Common myeloid progenitor, CD34-positive (primary cell): Measurements from ENCODE around the gene CYTH3.

Experiments
- CTCF ChIA-PET: fragments of 350-600 bp; sonication (Branson Sonifier 250); formaldehyde crosslinking; loops from one replicate; lab custom pipeline; 2021; ENCODE audit warnings: antibody characterized with exemption; lab: Charles Lee
- POLR2A ChIA-PET: fragments of 350-600 bp; sonication (Branson Sonifier 250); formaldehyde crosslinking; loops from one replicate; lab custom pipeline; 2021; ENCODE audit warnings: antibody characterized with exemption; lab: Charles Lee
- DNase-seq, 3 donors: peaks; one replicate each; pipeline versions ENCODE4 v3.0.0 to v3.0.0-alpha.2; 2013
- H3K27ac ChIP-seq, 2 experiments: 1 replicate in 1 of 2; 2 replicates in 1 of 2; pipeline ENCODE4 v1.7.0; 2013; ENCODE audit warnings: inconsistent platforms in 2 of 2, low read length in 2 of 2, mild to moderate bottlenecking in 2 of 2, low read depth in 1 of 2, moderate library complexity in 1 of 2; ENCODE audit not compliant: severe bottlenecking in 2 of 2, insufficient read depth in 1 of 2, poor library complexity in 1 of 2
- H3K27me3 ChIP-seq, 5 experiments: replicated peaks in 2 of 5; 1 replicate in 3 of 5; 2 replicates in 2 of 5; pipeline versions ENCODE4 v1.6.1 to v1.7.0; 2013; ENCODE audit warnings: low read length in 4 of 5, mild to moderate bottlenecking in 2 of 5, moderate library complexity in 2 of 5, inconsistent platforms in 1 of 5; ENCODE audit not compliant: insufficient read depth in 5 of 5, control insufficient read depth in 4 of 5
- H3K36me3 ChIP-seq, 4 experiments: 1 replicate in 2 of 4; 2 replicates in 2 of 4; pipeline versions ENCODE4 v1.6.1 to v1.7.0; 2013; ENCODE audit warnings: low read length in 3 of 4, control low read depth in 1 of 4, mild to moderate bottlenecking in 1 of 4; ENCODE audit not compliant: control insufficient read depth in 4 of 4, insufficient read depth in 4 of 4
- H3K4me1 ChIP-seq, 4 experiments: 1 replicate in 3 of 4; 2 replicates in 1 of 4; pipeline versions ENCODE4 v1.6.1 to v1.7.1; 2013; ENCODE audit warnings: low read length in 3 of 4, mild to moderate bottlenecking in 3 of 4, control low read depth in 1 of 4, inconsistent platforms in 1 of 4, moderate library complexity in 1 of 4; ENCODE audit not compliant: control insufficient read depth in 4 of 4, insufficient read depth in 4 of 4; ENCODE audit errors: control extremely low read depth in 1 of 4
- H3K4me3 ChIP-seq, 7 experiments: 1 replicate in 4 of 7; 2 replicates in 3 of 7; pipeline versions ENCODE4 v1.5.1 to v1.7.0; 2013; ENCODE audit warnings: mild to moderate bottlenecking in 7 of 7, low read length in 6 of 7, moderate library complexity in 6 of 7, inconsistent platforms in 2 of 7, low read depth in 2 of 7, control low read depth in 1 of 7; ENCODE audit not compliant: insufficient read depth in 4 of 7, control insufficient read depth in 1 of 7; ENCODE audit errors: extremely low read depth in 1 of 7
- H3K9me3 ChIP-seq, 5 experiments: 1 replicate in 4 of 5; 2 replicates in 1 of 5; pipeline versions ENCODE4 v1.6.1 to v1.7.1; 2013; ENCODE audit warnings: low read length in 4 of 5, mild to moderate bottlenecking in 2 of 5, inconsistent platforms in 1 of 5, low read depth in 1 of 5, moderate library complexity in 1 of 5; ENCODE audit not compliant: control insufficient read depth in 4 of 5, insufficient read depth in 2 of 5; ENCODE audit errors: control extremely low read depth in 1 of 5
- WGBS: methylation state at CpG from one replicate; pipeline ENCODE4 v1.1.5; 2013; ENCODE audit not compliant: insufficient coverage; 5-methylcytosine and 5-hydroxymethylcytosine counted together

Gene CYTH3

DNA sequence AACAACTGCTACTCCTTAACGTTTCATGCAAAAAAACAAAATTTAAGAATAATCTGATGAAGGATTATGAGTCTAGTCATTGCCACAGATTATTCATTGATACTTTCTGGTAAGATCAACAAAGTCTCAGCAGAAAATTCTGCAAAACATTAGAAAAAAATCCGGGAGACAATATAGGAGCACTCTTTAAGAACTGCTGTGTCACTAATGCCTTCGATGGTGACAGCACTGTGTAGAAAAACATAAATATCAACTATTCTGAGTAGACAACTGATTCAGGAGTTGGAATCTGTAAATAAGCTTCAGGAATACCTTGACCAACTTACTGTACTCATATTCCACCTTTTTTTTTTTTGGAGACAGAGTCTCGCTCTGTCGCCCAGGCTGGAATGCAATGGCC, 69.0 kb downstream of the CYTH3 start:
- no peak overlapping the region for H3K27ac ChIP-seq
- H3K4me1 ChIP-seq: no peaks in the 10 kb centered on the region
- ChIA-PET CTCF (interaction anchor here (0.7 to 1.7 kb wide), 7 partner anchors 13 to 65 kb away, joined by 3 to 5 read pairs (median 3); no protein-coding TSS in a partner anchor), POLR2A (interaction anchor here (0.6 kb wide), 1 partner anchor 406 kb away, joined by 3 read pairs; no protein-coding TSS in a partner anchor)
- no peak for DNase-seq
- H3K27me3 ChIP-seq: no peaks in the 10 kb centered on the region
- no peaks in the 10 kb centered on the region for H3K36me3 ChIP-seq
- no CpG with 5 or more reads among the region's 5 CpGs for WGBS
- H3K4me3 ChIP-seq: no peak overlapping the region
- no peaks in the 10 kb centered on the region for H3K9me3 ChIP-seq

- no peak overlapping the region for H3K4me3 ChIP-seq
- ChIA-PET CTCF (interaction anchor here (0.7 kb wide), 1 partner anchor 53 kb away, joined by 3 read pairs; no protein-coding TSS in a partner anchor), POLR2A (no interaction called here)
- H3K27me3 ChIP-seq: no peaks in the 10 kb centered on the region
- no peak for DNase-seq
- H3K9me3 ChIP-seq: no peaks in the 10 kb centered on the region
- H3K27ac ChIP-seq: no peak overlapping the region
- no peaks in the 10 kb centered on the region for H3K4me1 ChIP-seq
- 97% methylated on average over 9 of the region's 10 CpGs for WGBS
- no peaks in the 10 kb centered on the region for H3K36me3 ChIP-seq
Observed at GRCh38 chr7:6202117-6202516, 70.3 kb downstream of the CYTH3 start.

DNA sequence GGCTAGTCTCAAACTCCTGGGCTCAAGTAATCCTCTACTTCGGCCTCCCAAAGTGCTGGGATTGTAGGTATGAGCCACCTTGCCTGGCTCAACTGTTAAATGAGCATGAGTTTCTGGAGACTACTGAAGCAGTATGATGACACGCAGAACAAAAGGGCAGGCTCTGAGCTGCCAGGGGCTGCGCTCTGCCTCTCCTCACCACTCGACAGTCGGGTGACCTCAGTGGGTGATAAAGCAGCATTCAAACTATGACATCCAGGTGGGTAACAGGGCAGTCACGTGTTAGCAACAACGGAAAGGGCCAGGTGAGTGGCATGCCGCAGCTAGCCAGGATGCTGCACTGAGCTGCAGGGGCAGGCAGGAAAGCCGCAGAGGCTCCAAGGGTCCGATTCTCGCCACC, 71.5 kb downstream of the CYTH3 start:
- Histone ChIP-seq H3K4me1 (no peaks in the 10 kb centered on the region), H3K4me3 (no peak overlapping the region), H3K36me3 (no peaks in the 10 kb centered on the region), H3K9me3 (no peaks in the 10 kb centered on the region), H3K27me3 (no peaks in the 10 kb centered on the region), H3K27ac (no peak overlapping the region)
- no peak for DNase-seq
- POLR2A ChIA-PET: no interaction called here
- CTCF ChIA-PET: interaction anchor here (0.6 kb wide), 1 partner anchor 370 kb away, joined by 3 read pairs; no protein-coding TSS in a partner anchor
- WGBS: 96% methylated on average over 9 of the region's 11 CpGs

GRCh38 chr7:6198689-6199595, 73.5 kb downstream of the CYTH3 start:
- ChIA-PET POLR2A (interaction anchor here (0.5 kb wide), 1 partner anchor 199 kb away, joined by 3 read pairs; no protein-coding TSS in a partner anchor), CTCF (interaction anchor here (0.6 kb wide), 1 partner anchor 23 kb away, joined by 3 read pairs; no protein-coding TSS in a partner anchor)
- no peak overlapping the region for H3K27ac ChIP-seq
- no peak overlapping the region for H3K4me3 ChIP-seq
- no peaks in the 10 kb centered on the region for H3K9me3 ChIP-seq
- H3K4me1 ChIP-seq: no peaks in the 10 kb centered on the region
- no peak for DNase-seq
- no peaks in the 10 kb centered on the region for H3K36me3 ChIP-seq
- no peaks in the 10 kb centered on the region for H3K27me3 ChIP-seq
- 100% methylated on average over 4 of the region's 4 CpGs for WGBS

- H3K27ac ChIP-seq: no peak overlapping the region
- H3K4me3 ChIP-seq: no peak overlapping the region
- H3K36me3 ChIP-seq: no peaks in the 10 kb centered on the region
- ChIA-PET CTCF (interaction anchor here (0.6 kb wide), 2 partner anchors 24 to 28 kb away, joined by 3 read pairs; no protein-coding TSS in a partner anchor), POLR2A (interaction anchor here (0.5 kb wide), 1 partner anchor 198 kb away, joined by 3 read pairs; no protein-coding TSS in a partner anchor)
- no peaks in the 10 kb centered on the region for H3K27me3 ChIP-seq
- WGBS: 92% methylated on average over 4 of the region's 8 CpGs
- H3K4me1 ChIP-seq: no peaks in the 10 kb centered on the region
- H3K9me3 ChIP-seq: no peaks in the 10 kb centered on the region
- DNase-seq: no peak
Observed at GRCh38 chr7:6197801-6198551, 74.4 kb downstream of the CYTH3 start.

DNA sequence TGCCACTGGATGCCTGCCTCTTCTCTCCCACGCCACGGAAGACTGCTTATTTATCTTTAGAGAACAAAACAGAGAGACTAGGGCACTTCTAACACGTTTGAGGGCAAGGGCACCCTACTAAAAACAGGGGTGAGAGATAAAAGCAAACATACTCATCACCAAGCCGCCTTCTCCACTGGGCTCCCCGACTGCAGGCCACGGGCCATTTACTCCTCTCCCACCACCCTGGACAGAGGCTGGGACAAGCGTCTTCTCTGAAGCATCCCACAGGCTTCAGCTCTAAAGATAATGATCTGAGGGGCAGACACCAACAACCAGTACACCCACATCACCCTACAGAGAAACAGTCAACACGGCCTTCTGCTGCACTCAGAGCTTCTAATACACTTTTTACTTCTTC, 78.7 kb downstream of the CYTH3 start:
- Histone ChIP-seq H3K4me1 (no peaks in the 10 kb centered on the region), H3K27ac (no peak overlapping the region), H3K4me3 (no peak overlapping the region), H3K27me3 (no peaks in the 10 kb centered on the region), H3K36me3 (peaks cover 0 to 3% (median 0%) of the 10 kb centered on the region in 4 experiments), H3K9me3 (no peaks in the 10 kb centered on the region)
- CTCF ChIA-PET: interaction anchor here (1.1 kb wide), 1 partner anchor 87 kb away, joined by 3 read pairs; no protein-coding TSS in a partner anchor
- 96% methylated on average over 8 of the region's 8 CpGs for WGBS
- POLR2A ChIA-PET: no interaction called here
- no peak for DNase-seq
